Measurements from ENCODE around the gene PALD1.

DNA sequence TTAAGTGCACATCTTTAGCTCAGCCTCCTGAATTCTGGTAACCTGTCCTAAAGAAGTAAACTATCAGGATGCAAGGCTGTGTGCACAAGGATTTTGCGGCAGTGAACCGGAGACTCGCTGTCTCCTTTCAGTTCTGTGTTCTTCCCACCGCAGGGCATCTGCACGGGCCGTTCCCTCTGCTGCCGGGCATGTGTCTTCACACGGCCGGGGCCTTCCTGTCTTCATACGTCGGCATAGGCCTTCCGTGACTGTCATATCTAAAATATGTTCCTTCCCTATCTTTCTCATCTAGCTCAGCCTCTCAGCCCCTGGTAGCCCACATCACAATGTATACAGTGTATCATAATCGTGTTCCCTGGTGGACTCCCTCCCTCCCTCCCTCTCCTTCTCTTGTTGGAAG is 16.4 kb downstream of the PALD1 start:
- TF ChIP-seq MAZ (IDR thresholded peaks at IDR 0.05; ENCODE audit: borderline replicate concordance, low read depth, low read length) = no peak
- TF ChIP-seq, protein P1, sequence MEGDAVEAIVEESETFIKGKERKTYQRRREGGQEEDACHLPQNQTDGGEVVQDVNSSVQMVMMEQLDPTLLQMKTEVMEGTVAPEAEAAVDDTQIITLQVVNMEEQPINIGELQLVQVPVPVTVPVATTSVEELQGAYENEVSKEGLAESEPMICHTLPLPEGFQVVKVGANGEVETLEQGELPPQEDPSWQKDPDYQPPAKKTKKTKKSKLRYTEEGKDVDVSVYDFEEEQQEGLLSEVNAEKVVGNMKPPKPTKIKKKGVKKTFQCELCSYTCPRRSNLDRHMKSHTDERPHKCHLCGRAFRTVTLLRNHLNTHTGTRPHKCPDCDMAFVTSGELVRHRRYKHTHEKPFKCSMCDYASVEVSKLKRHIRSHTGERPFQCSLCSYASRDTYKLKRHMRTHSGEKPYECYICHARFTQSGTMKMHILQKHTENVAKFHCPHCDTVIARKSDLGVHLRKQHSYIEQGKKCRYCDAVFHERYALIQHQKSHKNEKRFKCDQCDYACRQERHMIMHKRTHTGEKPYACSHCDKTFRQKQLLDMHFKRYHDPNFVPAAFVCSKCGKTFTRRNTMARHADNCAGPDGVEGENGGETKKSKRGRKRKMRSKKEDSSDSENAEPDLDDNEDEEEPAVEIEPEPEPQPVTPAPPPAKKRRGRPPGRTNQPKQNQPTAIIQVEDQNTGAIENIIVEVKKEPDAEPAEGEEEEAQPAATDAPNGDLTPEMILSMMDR (conservative IDR thresholded peaks at IDR 0.05; ENCODE audit: low read depth, low read length) = no peak

All from IMR-90 (cell line).